ENCODE results near the gene PIK3R5. TPM values are rescaled to one million over a fixed set of nuclear protein-coding genes. Genes with fewer than 3 reads are reported as not detected.

The PIK3R5 gene
- total RNA-seq, 1 experiment from 2014 or later, result not detected

GRCh38 chr17:8846768-8847211 is 118.7 kb downstream of the PIK3R5 start:
- H3K27ac Mint-ChIP-seq (ENCODE audit: unreplicated experiment), result no peak overlapping the region
- peak; percentile 20 to 36 for DNase-seq
- no peak for TF ChIP-seq CTCF (IDR thresholded peaks at IDR 0.05; ENCODE audit: insufficient read depth in 1 of 2, low read depth in 1 of 2, low read length in 1 of 2, severe bottlenecking in 1 of 2, unreplicated experiment in 1 of 2)
- no peak overlapping the region for H3K4me3 Mint-ChIP-seq (ENCODE audit: unreplicated experiment)
- no peaks in the 10 kb centered on the region for H3K36me3 ChIP-seq (ENCODE audit: control insufficient read depth, insufficient read depth, low read length)
- no peaks in the 10 kb centered on the region for H3K36me3 Mint-ChIP-seq (ENCODE audit: insufficient read depth, unreplicated experiment)
- H3K4me3 ChIP-seq (ENCODE audit: low read depth, low read length), result no peak overlapping the region
- ChIA-PET CTCF (no interaction called here), POLR2A (no interaction called here)
- H3K4me1 ChIP-seq, result no peaks in the 10 kb centered on the region
- H3K9me3 ChIP-seq, result no peaks in the 10 kb centered on the region
- no peaks in the 10 kb centered on the region for H3K27me3 ChIP-seq (replicated peaks; ENCODE audit: control insufficient read depth, insufficient read depth, low read length)
- no peaks in the 10 kb centered on the region for H3K9me3 Mint-ChIP-seq (ENCODE audit: unreplicated experiment)
- H3K4me1 Mint-ChIP-seq (ENCODE audit: low read depth, unreplicated experiment), result no peaks in the 10 kb centered on the region
- intact Hi-C loops (cut with micrococcal nuclease; ENCODE audit: unreplicated experiment), result no loop called here
- no TSS peak for BruUV-seq (replicated peaks)
- no peaks in the 10 kb centered on the region for H3K27me3 Mint-ChIP-seq (ENCODE audit: insufficient read depth, unreplicated experiment)

- H3K27me3 ChIP-seq (replicated peaks; ENCODE audit: control insufficient read depth, insufficient read depth, low read length), result no peaks in the 10 kb centered on the region
- Mint-ChIP-seq H3K27me3 (ENCODE audit: insufficient read depth, unreplicated experiment) (no peaks in the 10 kb centered on the region), H3K4me1 (ENCODE audit: low read depth, unreplicated experiment) (no peaks in the 10 kb centered on the region), H3K4me3 (ENCODE audit: unreplicated experiment) (no peak overlapping the region), H3K9me3 (ENCODE audit: unreplicated experiment) (no peaks in the 10 kb centered on the region), H3K36me3 (ENCODE audit: insufficient read depth, unreplicated experiment) (no peaks in the 10 kb centered on the region), H3K27ac (ENCODE audit: unreplicated experiment) (no peak overlapping the region)
- no peaks in the 10 kb centered on the region for H3K4me1 ChIP-seq
- POLR2A ChIA-PET, result no interaction called here
- no peaks in the 10 kb centered on the region for H3K36me3 ChIP-seq (ENCODE audit: control insufficient read depth, insufficient read depth, low read length)
- CTCF ChIA-PET, result no interaction called here
- intact Hi-C loops (cut with micrococcal nuclease; ENCODE audit: unreplicated experiment), result no loop called here
- no peak overlapping the region for H3K4me3 ChIP-seq (ENCODE audit: low read depth, low read length)
- no peaks in the 10 kb centered on the region for H3K9me3 ChIP-seq
- DNase-seq, result no peak
- BruUV-seq (replicated peaks), result no TSS peak
- no peak for TF ChIP-seq CTCF (IDR thresholded peaks at IDR 0.05; ENCODE audit: insufficient read depth in 1 of 2, low read depth in 1 of 2, low read length in 1 of 2, severe bottlenecking in 1 of 2, unreplicated experiment in 1 of 2)
Observed at GRCh38 chr17:8844229-8845218, 121.0 kb downstream of the PIK3R5 start.

GRCh38 chr17:8843344-8843743 is 122.2 kb downstream of the PIK3R5 start:
- Histone ChIP-seq H3K4me1 (no peaks in the 10 kb centered on the region), H3K4me3 (ENCODE audit: low read depth, low read length) (no peak overlapping the region), H3K9me3 (no peaks in the 10 kb centered on the region), H3K36me3 (ENCODE audit: control insufficient read depth, insufficient read depth, low read length) (no peaks in the 10 kb centered on the region), H3K27me3 (replicated peaks; ENCODE audit: control insufficient read depth, insufficient read depth, low read length) (no peaks in the 10 kb centered on the region)
- ChIA-PET CTCF (interaction anchor here (0.6 kb wide), 1 partner anchor 406 kb away, joined by 3 read pairs; no protein-coding TSS in a partner anchor), POLR2A (no interaction called here)
- no peaks in the 10 kb centered on the region for H3K4me1 Mint-ChIP-seq (ENCODE audit: low read depth, unreplicated experiment)
- no TSS peak for BruUV-seq (replicated peaks)
- intact Hi-C loops (cut with micrococcal nuclease; ENCODE audit: unreplicated experiment), result no loop called here
- no peak overlapping the region for H3K27ac Mint-ChIP-seq (ENCODE audit: unreplicated experiment)
- H3K4me3 Mint-ChIP-seq (ENCODE audit: unreplicated experiment), result no peak overlapping the region
- no peak for TF ChIP-seq CTCF (IDR thresholded peaks at IDR 0.05; ENCODE audit: insufficient read depth in 1 of 2, low read depth in 1 of 2, low read length in 1 of 2, severe bottlenecking in 1 of 2, unreplicated experiment in 1 of 2)
- H3K36me3 Mint-ChIP-seq (ENCODE audit: insufficient read depth, unreplicated experiment), result no peaks in the 10 kb centered on the region
- H3K27me3 Mint-ChIP-seq (ENCODE audit: insufficient read depth, unreplicated experiment), result no peaks in the 10 kb centered on the region
- H3K9me3 Mint-ChIP-seq (ENCODE audit: unreplicated experiment), result no peaks in the 10 kb centered on the region
- DNase-seq, result no peak
